A204.1 (cell line): ENCODE data around the gene MICU1.
"Not testable (repeated sequence)": the region's sequence is repeated elsewhere in the genome, so short reads cannot be mapped to it uniquely, and the experiment has no call there.

ENCODE experiments used
- FAIRE-seq: peaks from 2 replicates; lab custom pipeline; 2012; peaks lifted over from hg19 to GRCh38; lab: Jason Lieb, UNC

The MICU1 gene

GRCh38 chr10:72326665-72327603, 298.9 kb downstream of the MICU1 start:
- not testable (repeated sequence) for FAIRE-seq

DNA sequence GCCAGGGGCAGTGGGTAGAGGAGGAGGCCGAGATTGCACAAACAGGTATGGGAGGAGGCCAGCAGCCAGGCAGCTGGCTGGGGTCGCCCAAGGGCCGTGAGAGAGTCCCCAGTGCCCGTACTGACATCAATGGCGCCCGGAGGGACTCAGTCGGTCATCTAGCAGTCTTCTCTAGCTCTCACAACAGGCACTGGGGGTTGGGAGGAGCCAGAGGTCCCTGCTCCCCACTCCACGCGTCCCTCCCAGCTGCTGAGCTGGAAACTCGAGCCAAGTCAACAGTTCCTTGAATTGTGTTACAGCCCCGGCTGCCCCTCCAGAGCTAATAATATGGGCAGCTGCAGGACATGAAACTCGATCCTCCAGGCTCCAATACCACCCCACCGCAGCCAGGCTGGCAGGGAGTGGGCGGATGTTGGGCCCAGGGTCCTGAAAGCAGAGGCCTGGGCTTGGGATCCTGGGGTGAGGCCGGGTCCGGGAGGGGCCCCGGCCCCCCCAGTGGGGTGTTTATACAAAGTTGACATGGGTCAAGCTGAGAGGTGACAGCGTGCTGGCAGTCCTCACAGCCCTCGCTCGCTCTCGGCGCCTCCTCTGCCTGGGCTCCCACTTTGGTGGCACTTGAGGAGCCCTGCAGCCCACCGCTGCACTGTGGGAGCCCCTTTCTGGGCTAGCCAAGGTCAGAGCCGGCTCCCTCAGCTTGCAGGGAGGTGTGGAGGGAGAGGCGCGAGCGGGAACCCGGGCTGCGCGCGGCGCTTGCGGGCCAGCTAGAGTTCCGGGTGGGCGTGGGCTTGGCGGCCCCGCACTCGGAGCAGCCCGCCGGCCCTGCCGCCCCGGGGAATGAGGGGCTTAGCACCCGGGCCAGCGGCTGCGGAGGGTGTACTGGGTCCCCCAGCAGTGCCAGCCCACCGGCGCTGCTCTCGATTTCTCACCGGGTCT, 300.4 kb downstream of the MICU1 start:
- not testable (repeated sequence) for FAIRE-seq

DNA sequence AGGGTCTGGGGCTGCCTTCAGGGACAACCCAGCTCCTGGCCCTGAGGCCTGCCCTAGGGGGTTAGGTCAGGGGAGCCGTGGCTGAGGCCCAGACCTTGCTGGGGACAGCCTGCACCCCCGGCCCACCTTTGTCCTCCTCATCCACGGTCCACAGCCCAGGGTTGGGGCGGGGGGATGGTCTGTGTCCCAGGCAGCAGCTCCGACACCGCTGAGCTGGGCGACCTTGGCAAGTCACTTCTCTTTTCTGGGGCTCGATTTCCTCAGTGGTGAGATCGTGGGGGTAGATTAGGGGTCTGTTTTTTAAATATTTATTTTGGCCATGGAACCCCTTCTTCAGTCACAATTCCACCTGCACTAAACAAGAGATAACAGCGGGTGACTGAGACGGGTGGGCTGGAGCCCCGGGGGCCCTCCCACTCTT, 302.1 kb downstream of the MICU1 start:
- no peak for FAIRE-seq

DNA sequence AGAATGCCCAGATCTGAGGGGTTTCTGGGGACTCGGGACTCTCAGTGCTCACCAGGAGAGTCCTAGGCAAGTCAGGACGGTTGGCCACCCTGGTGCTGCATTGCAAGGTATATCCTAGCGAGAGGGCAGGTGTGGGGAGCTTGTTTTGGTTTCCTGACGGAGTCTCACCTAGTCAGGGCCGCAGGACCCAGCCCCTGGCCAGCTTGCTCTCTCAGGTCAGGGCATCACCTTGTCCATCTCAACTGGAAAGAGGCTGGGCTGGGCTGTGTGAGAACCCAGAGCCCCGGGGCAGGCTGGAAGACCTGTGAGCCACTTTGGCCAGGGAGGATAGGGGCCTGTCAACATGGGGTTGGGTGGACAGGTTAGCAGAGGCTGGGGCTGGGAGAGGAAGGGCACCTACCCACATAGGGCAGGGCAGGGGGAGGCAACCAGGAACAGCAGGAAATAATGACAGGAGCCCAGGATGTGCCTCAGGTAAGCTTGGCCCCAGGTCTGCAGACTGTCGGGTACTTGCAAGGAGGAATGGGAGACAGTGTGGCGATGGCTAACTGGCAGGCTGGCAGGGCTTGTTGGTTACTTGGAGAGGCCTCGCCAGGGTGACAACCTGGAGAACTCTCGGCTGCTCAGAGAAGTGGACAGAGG, 302.6 kb downstream of the MICU1 start:
- FAIRE-seq: no peak

- FAIRE-seq: no peak
Observed at GRCh38 chr10:72322280-72323058, 303.4 kb downstream of the MICU1 start.

- no peak for FAIRE-seq
Observed at GRCh38 chr10:72322030-72322279, 303.9 kb downstream of the MICU1 start.

GRCh38 chr10:72321248-72322029, 304.4 kb downstream of the MICU1 start:
- FAIRE-seq: no peak

- no peak for FAIRE-seq
Observed at GRCh38 chr10:72320676-72321247, 305.1 kb downstream of the MICU1 start.

DNA sequence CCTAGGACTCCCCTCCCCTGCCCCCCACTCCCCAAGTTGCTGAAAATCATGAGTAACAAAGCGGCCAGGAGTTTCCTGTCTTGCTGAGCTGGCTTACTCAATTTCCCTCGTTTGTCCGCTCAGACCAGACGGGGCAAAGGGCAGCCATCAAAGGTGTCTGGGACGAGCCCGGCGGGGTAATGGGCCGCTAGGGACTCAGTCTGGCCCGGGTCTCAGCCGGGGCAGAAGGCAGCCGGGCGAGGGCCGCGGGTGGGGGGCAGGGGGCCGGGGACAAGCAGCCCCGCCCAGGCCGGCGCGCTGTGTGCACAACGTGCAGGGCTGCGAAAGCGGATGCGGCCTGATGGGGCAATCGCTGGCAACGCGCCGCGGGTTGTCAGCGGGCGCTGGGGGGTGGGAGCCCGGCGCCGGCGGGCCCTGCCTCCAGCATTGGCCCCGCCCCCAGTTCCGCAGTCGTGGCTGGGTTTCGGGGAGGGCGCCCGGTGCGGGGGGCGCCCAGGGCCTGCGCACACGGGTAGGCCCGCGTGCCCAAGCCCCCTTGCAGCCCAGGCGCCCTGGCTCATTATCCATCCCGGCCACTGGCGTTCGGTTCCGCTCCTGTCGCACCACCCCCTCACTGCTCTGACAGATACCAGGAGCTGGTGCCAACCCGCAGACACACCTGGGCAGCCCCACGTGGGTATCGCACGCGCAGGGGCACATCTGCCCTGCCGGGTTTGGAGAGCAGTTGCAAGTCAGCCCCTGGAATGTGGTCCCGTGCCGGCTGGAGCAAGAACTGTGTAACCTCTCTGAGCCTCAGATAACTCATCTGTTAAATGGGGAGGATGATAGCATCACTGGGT, 306.2 kb downstream of the MICU1 start:
- FAIRE-seq: no peak

GRCh38 chr10:72318418-72319262, 307.2 kb downstream of the MICU1 start:
- FAIRE-seq: no peak
